IPS-15b (cell line): ENCODE data around the gene IGF2BP3.
A peak's percentile ranks its signal among the peaks of the same experiment; 100 is the strongest.
"Not testable (repeated sequence)": the region's sequence is repeated elsewhere in the genome, so short reads cannot be mapped to it uniquely, and the experiment has no call there.

Experiments used
- H3K27me3 ChIP-seq: one replicate; pipeline ENCODE4 v1.6.1; 2013; ENCODE audit warnings: low read length; ENCODE audit not compliant: control insufficient read depth, insufficient read depth
- H3K36me3 ChIP-seq: one replicate; pipeline ENCODE4 v1.6.1; 2013; ENCODE audit warnings: low read length; ENCODE audit not compliant: control insufficient read depth, insufficient read depth
- H3K4me1 ChIP-seq: one replicate; pipeline ENCODE4 v1.6.1; 2013; ENCODE audit warnings: mild to moderate bottlenecking, low read length; ENCODE audit not compliant: control insufficient read depth, insufficient read depth
- H3K4me3 ChIP-seq: one replicate; pipeline ENCODE4 v1.5.1; 2013; ENCODE audit warnings: low read depth, low read length
- H3K9ac ChIP-seq: one replicate; pipeline ENCODE4 v1.6.1; 2013; ENCODE audit warnings: low read depth, mild to moderate bottlenecking, low read length
- H3K9me3 ChIP-seq: one replicate; pipeline ENCODE4 v1.6.1; 2013; ENCODE audit warnings: mild to moderate bottlenecking, low read length; ENCODE audit not compliant: control insufficient read depth, insufficient read depth

IGF2BP3 gene

GRCh38 chr7:23333671-23334246, 136.5 kb downstream of the IGF2BP3 start:
- no peaks in the 10 kb centered on the region for H3K9me3 ChIP-seq
- peaks cover 33% of the 10 kb centered on the region for H3K36me3 ChIP-seq
- no peak overlapping the region for H3K4me3 ChIP-seq
- no peak overlapping the region for H3K9ac ChIP-seq
- H3K27me3 ChIP-seq: no peaks in the 10 kb centered on the region
- H3K4me1 ChIP-seq: no peaks in the 10 kb centered on the region

GRCh38 chr7:23332910-23333612, 137.2 kb downstream of the IGF2BP3 start:
- Histone ChIP-seq H3K36me3 (peaks cover 33% of the 10 kb centered on the region), H3K9ac (no peak overlapping the region), H3K4me3 (no peak overlapping the region)

GRCh38 chr7:23332193-23332592, 138.1 kb downstream of the IGF2BP3 start:
- H3K27me3 ChIP-seq: no peaks in the 10 kb centered on the region
- peaks cover 33% of the 10 kb centered on the region for H3K36me3 ChIP-seq
- H3K4me1 ChIP-seq: no peaks in the 10 kb centered on the region
- no peaks in the 10 kb centered on the region for H3K9me3 ChIP-seq
- no peak overlapping the region for H3K9ac ChIP-seq
- no peak overlapping the region for H3K4me3 ChIP-seq

More at GRCh38 chr7:23332910-23333612, 137.2 kb downstream of the IGF2BP3 start:
- no peaks in the 10 kb centered on the region for H3K9me3 ChIP-seq
- H3K27me3 ChIP-seq: no peaks in the 10 kb centered on the region
- H3K4me1 ChIP-seq: no peaks in the 10 kb centered on the region

- H3K36me3 ChIP-seq: peaks cover 30% of the 10 kb centered on the region
- no peaks in the 10 kb centered on the region for H3K9me3 ChIP-seq
- no peaks in the 10 kb centered on the region for H3K4me1 ChIP-seq
Observed at GRCh38 chr7:23331132-23331531, 139.2 kb downstream of the IGF2BP3 start.

GRCh38 chr7:23315366-23315765, 154.9 kb downstream of the IGF2BP3 start:
- H3K9ac ChIP-seq: no peak overlapping the region
- H3K4me3 ChIP-seq: no peak overlapping the region
- H3K4me1 ChIP-seq: no peaks in the 10 kb centered on the region
- H3K9me3 ChIP-seq: no peaks in the 10 kb centered on the region
- peaks cover 66% of the 10 kb centered on the region for H3K36me3 ChIP-seq
- H3K27me3 ChIP-seq: no peaks in the 10 kb centered on the region

More at GRCh38 chr7:23331132-23331531, 139.2 kb downstream of the IGF2BP3 start:
- H3K27me3 ChIP-seq: no peaks in the 10 kb centered on the region
- H3K4me3 ChIP-seq: no peak overlapping the region
- no peak overlapping the region for H3K9ac ChIP-seq

- not testable (repeated sequence) for H3K4me1 ChIP-seq, H3K27me3 ChIP-seq, H3K9me3 ChIP-seq, H3K4me3 ChIP-seq, H3K9ac ChIP-seq
- H3K36me3 ChIP-seq: peaks cover 48% of the 10 kb centered on the region
Observed at GRCh38 chr7:23312141-23312540, 158.2 kb downstream of the IGF2BP3 start.

GRCh38 chr7:23308754-23309153, 161.5 kb downstream of the IGF2BP3 start:
- Histone ChIP-seq H3K36me3 (peaks cover 27% of the 10 kb centered on the region), H3K27me3 (no peaks in the 10 kb centered on the region), H3K9ac (no peak overlapping the region), H3K4me1 (no peaks in the 10 kb centered on the region), H3K9me3 (no peaks in the 10 kb centered on the region), H3K4me3 (no peak overlapping the region)

GRCh38 chr7:23306936-23307521, 163.3 kb downstream of the IGF2BP3 start:
- no peaks in the 10 kb centered on the region for H3K4me1 ChIP-seq
- peaks cover 14% of the 10 kb centered on the region for H3K36me3 ChIP-seq
- no peak overlapping the region for H3K9ac ChIP-seq
- no peaks in the 10 kb centered on the region for H3K9me3 ChIP-seq
- H3K4me3 ChIP-seq: no peak overlapping the region
- H3K27me3 ChIP-seq: no peaks in the 10 kb centered on the region

GRCh38 chr7:23299770-23300300, 170.5 kb downstream of the IGF2BP3 start:
- H3K4me3 ChIP-seq: peak overlapping the region; percentile 96
- H3K27me3 ChIP-seq: no peaks in the 10 kb centered on the region
- peak overlapping the region; percentile 90 for H3K9ac ChIP-seq
- H3K4me1 ChIP-seq: no peaks in the 10 kb centered on the region
- H3K36me3 ChIP-seq: peaks cover 8% of the 10 kb centered on the region
- no peaks in the 10 kb centered on the region for H3K9me3 ChIP-seq

- Histone ChIP-seq H3K9ac (peak within 1 kb of the TSS; percentile 90), H3K27me3 (no peaks in the 10 kb centered on the region), H3K4me3 (peak within 1 kb of the TSS; percentile 96), H3K36me3 (peaks cover 8% of the 10 kb centered on the region), H3K4me1 (no peaks in the 10 kb centered on the region), H3K9me3 (no peaks in the 10 kb centered on the region)
Observed at GRCh38 chr7:23298885-23299769, 171.2 kb downstream of the IGF2BP3 start, which contains the start of gene MALSU1. MALSU1 (plus strand) TSS chr7:23299339; CDS start chr7:23299353, 14 bp downstream.

- H3K36me3 ChIP-seq: peaks cover 8% of the 10 kb centered on the region
- peak overlapping the region; percentile 96 for H3K4me3 ChIP-seq
- H3K27me3 ChIP-seq: no peaks in the 10 kb centered on the region
- no peaks in the 10 kb centered on the region for H3K9me3 ChIP-seq
- H3K9ac ChIP-seq: no peak overlapping the region
- no peaks in the 10 kb centered on the region for H3K4me1 ChIP-seq
Observed at GRCh38 chr7:23298141-23298881, 172.0 kb downstream of the IGF2BP3 start.
